HEK293 (cell line): ENCODE measurements around the gene SOX12.

Experiments used
- CTCF ChIA-PET: fragments of 350-600 bp; formaldehyde crosslinking; extraction: SDS; loops from one replicate; lab custom pipeline; 2021; ENCODE audit warnings: antibody characterized with exemption; lab: Yijun Ruan, JAX
- POLR2A ChIA-PET: fragments of 300-600 bp; formaldehyde crosslinking; extraction: SDS; loops from one replicate; lab custom pipeline; 2020; ENCODE audit warnings: antibody characterized with exemption, inconsistent platforms; lab: Yijun Ruan, JAX
- H3K27ac ChIP-seq: fragments of 200-500 bp; sonication (Bioruptor generic); 2 replicates; pipeline ENCODE4 v1.5.1; 2014; ENCODE audit warnings: low read depth, low read length, control low read depth, inconsistent platforms; ENCODE audit errors: extremely low read depth
- H3K36me3 ChIP-seq, 2 experiments: fragments of 200-500 bp in 1 of 2; sonication (Bioruptor generic) in 1 of 2; 1 replicate in 1 of 2; 2 replicates in 1 of 2; pipeline ENCODE4 v1.5.1; 2014 to 2017; ENCODE audit warnings: inconsistent platforms in 2 of 2, low read length in 2 of 2; ENCODE audit not compliant: control insufficient read depth in 2 of 2, insufficient read depth in 1 of 2
- H3K4me1 ChIP-seq: fragments of 200-500 bp; sonication (Bioruptor generic); 2 replicates; pipeline ENCODE4 v1.5.1; 2014; ENCODE audit warnings: mild to moderate bottlenecking, low read length, inconsistent platforms; ENCODE audit not compliant: control insufficient read depth, insufficient read depth
- H3K4me3 ChIP-seq: 2 replicates; pipeline ENCODE4 v1.5.1; 2011; ENCODE audit warnings: low read depth, mild to moderate bottlenecking, control low read depth, low read length, moderate library complexity
- H3K9me3 ChIP-seq: fragments of 200-500 bp; sonication (Bioruptor generic); 2 replicates; pipeline ENCODE4 v1.5.1; 2014; ENCODE audit warnings: low read depth, low read length, inconsistent platforms; ENCODE audit not compliant: control insufficient read depth, insufficient read depth
- ATF2 ChIP-seq: fragments of 450-650 bp; formaldehyde crosslinking; IDR thresholded peaks from 2 replicates; pipeline ENCODE4 v1.5.1; 2016; ENCODE audit warnings: missing biosample characterization, missing genetic modification characterization, low read depth
- BCL11B ChIP-seq: fragments of 450-650 bp; formaldehyde crosslinking; IDR thresholded peaks from 2 replicates; pipeline ENCODE4 v1.5.1; 2016; ENCODE audit warnings: low read depth, missing biosample characterization, missing genetic modification characterization
- FEZF1 ChIP-seq: fragments of 450-650 bp; formaldehyde crosslinking; IDR thresholded peaks from 2 replicates; pipeline ENCODE4 v1.5.1; 2016; ENCODE audit warnings: missing biosample characterization, missing genetic modification characterization
- INSM2 ChIP-seq: fragments of 450-650 bp; formaldehyde crosslinking; IDR thresholded peaks from 2 replicates; pipeline ENCODE4 v1.5.1; 2016; ENCODE audit warnings: missing biosample characterization, missing genetic modification characterization
- KLF16 ChIP-seq: fragments of 450-650 bp; formaldehyde crosslinking; IDR thresholded peaks from 2 replicates; pipeline ENCODE4 v1.5.1; 2017; ENCODE audit warnings: missing biosample characterization, missing genetic modification characterization
- KLF8 ChIP-seq: fragments of 450-650 bp; formaldehyde crosslinking; IDR thresholded peaks from 2 replicates; pipeline ENCODE4 v1.5.1; 2016; ENCODE audit warnings: missing biosample characterization, missing genetic modification characterization
- OVOL3 ChIP-seq: fragments of 450-650 bp; formaldehyde crosslinking; IDR thresholded peaks from 2 replicates; pipeline ENCODE4 v1.5.1; 2016; ENCODE audit warnings: missing biosample characterization, missing genetic modification characterization
- PRDM10 ChIP-seq: fragments of 450-650 bp; formaldehyde crosslinking; IDR thresholded peaks from 2 replicates; pipeline ENCODE4 v1.5.1; 2016; ENCODE audit warnings: missing biosample characterization, missing genetic modification characterization
- SETDB1 ChIP-seq: IDR thresholded peaks from one replicate; pipeline ENCODE4 v1.6.1; 2017; ENCODE audit warnings: mild to moderate bottlenecking, low read length, moderate library complexity, mixed read lengths; ENCODE audit not compliant: insufficient read length
- ZBTB6 ChIP-seq: fragments of 450-650 bp; formaldehyde crosslinking; IDR thresholded peaks from 2 replicates; pipeline ENCODE4 v1.5.1; 2017; ENCODE audit warnings: missing biosample characterization, missing genetic modification characterization
- ZIC2 ChIP-seq: fragments of 450-650 bp; formaldehyde crosslinking; IDR thresholded peaks from 2 replicates; pipeline ENCODE4 v1.5.1; 2016; ENCODE audit warnings: missing biosample characterization, missing genetic modification characterization
- ZNF169 ChIP-seq: fragments of 450-650 bp; formaldehyde crosslinking; IDR thresholded peaks from 2 replicates; pipeline ENCODE4 v1.5.1; 2016; ENCODE audit warnings: missing biosample characterization, missing genetic modification characterization
- ZNF23 ChIP-seq: fragments of 450-650 bp; formaldehyde crosslinking; IDR thresholded peaks from 2 replicates; pipeline ENCODE4 v1.5.1; 2016; ENCODE audit warnings: missing biosample characterization, missing genetic modification characterization, borderline replicate concordance
- ZNF26 ChIP-seq: fragments of 450-650 bp; formaldehyde crosslinking; IDR thresholded peaks from 2 replicates; pipeline ENCODE4 v1.5.1; 2016; ENCODE audit warnings: missing biosample characterization, missing genetic modification characterization
- ZNF404 ChIP-seq: fragments of 450-650 bp; formaldehyde crosslinking; IDR thresholded peaks from 2 replicates; pipeline ENCODE4 v1.5.1; 2017; ENCODE audit warnings: missing biosample characterization, missing genetic modification characterization
- ZNF48 ChIP-seq: fragments of 450-650 bp; formaldehyde crosslinking; IDR thresholded peaks from 2 replicates; pipeline ENCODE4 v1.5.1; 2016; ENCODE audit warnings: missing biosample characterization, missing genetic modification characterization
- ZNF510 ChIP-seq: fragments of 450-650 bp; formaldehyde crosslinking; IDR thresholded peaks from 2 replicates; pipeline ENCODE4 v1.5.1; 2018; ENCODE audit warnings: mild to moderate bottlenecking, missing genetic modification characterization, missing biosample characterization; ENCODE audit not compliant: insufficient replicate concordance
- ZNF561 ChIP-seq: fragments of 450-650 bp; IDR thresholded peaks from 2 replicates; pipeline ENCODE4 v1.5.1; 2018; ENCODE audit warnings: missing biosample characterization, missing genetic modification characterization, borderline replicate concordance
- ZNF610 ChIP-seq: fragments of 450-650 bp; formaldehyde crosslinking; IDR thresholded peaks from 2 replicates; pipeline ENCODE4 v1.5.1; 2016; ENCODE audit warnings: missing biosample characterization, missing genetic modification characterization, borderline replicate concordance
- ZNF692 ChIP-seq: fragments of 450-650 bp; formaldehyde crosslinking; IDR thresholded peaks from 2 replicates; pipeline ENCODE4 v1.5.1; 2016; ENCODE audit warnings: missing biosample characterization, missing genetic modification characterization
- ZNF830 ChIP-seq: fragments of 450-650 bp; IDR thresholded peaks from 2 replicates; pipeline ENCODE4 v1.5.0; 2018; ENCODE audit warnings: missing biosample characterization, missing genetic modification characterization, low read depth, mild to moderate bottlenecking, moderate library complexity
- ZSCAN16 ChIP-seq: fragments of 450-650 bp; formaldehyde crosslinking; IDR thresholded peaks from 2 replicates; pipeline ENCODE4 v1.5.1; 2016; ENCODE audit warnings: missing biosample characterization, missing genetic modification characterization
- ZSCAN5A ChIP-seq: fragments of 450-650 bp; formaldehyde crosslinking; IDR thresholded peaks from 2 replicates; pipeline ENCODE4 v1.5.1; 2016; ENCODE audit warnings: missing biosample characterization, missing genetic modification characterization

Gene SOX12

GRCh38 chr20:325045-325888, at the start of gene SOX12 (continued):
- TF ChIP-seq PRDM10 (tag by site-specific recombination) (peak; percentile 93), ZSCAN5A (0 out of 2 replicates have a peak, but pooled peaks have one; percentile 23), ZNF510 (tag by site-specific recombination) (no peak), ZNF23 (tag by site-specific recombination) (no peak), ZNF561 (0 out of 2 replicates have a peak, but pooled peaks have one; percentile 24), ZNF48 (no peak)

GRCh38 chr20:275791-276190, 49.6 kb upstream of the SOX12 start:
- Histone ChIP-seq H3K4me1 (no peaks in the 10 kb centered on the region), H3K36me3 (peaks cover 3 to 34% of the 10 kb centered on the region in 2 experiments; a peak in 2 of 3 replicates), H3K4me3 (no peak overlapping the region), H3K9me3 (no peaks in the 10 kb centered on the region), H3K27ac (no peak overlapping the region)
- POLR2A ChIA-PET: no interaction called here
- TF ChIP-seq ZBTB6 (no peak), KLF8 (tag by site-specific recombination) (no peak), ZNF404 (tag by site-specific recombination) (no peak), ATF2 (tag by site-specific recombination) (no peak), ZIC2 (no peak), BCL11B (tag by site-specific recombination) (no peak), ZSCAN16 (tag by site-specific recombination) (no peak), ZNF169 (tag by site-specific recombination) (no peak), ZNF26 (tag by site-specific recombination) (no peak), INSM2 (tag by site-specific recombination) (no peak), ZNF610 (tag by site-specific recombination) (no peak), OVOL3 (tag by site-specific recombination) (no peak), ZNF692 (tag by site-specific recombination) (no peak), SETDB1 (no peak), KLF16 (tag by site-specific recombination) (no peak), ZNF830 (tag by site-specific recombination) (no peak), FEZF1 (tag by site-specific recombination) (no peak)
- CTCF ChIA-PET: interaction anchor here (0.7 to 1.9 kb wide), 2 partner anchors 10 to 96 kb away, joined by 3 to 4 read pairs; no protein-coding TSS in a partner anchor
